GM12878 (cell line): ENCODE measurements around the gene LOXL3. TPM values are rescaled to one million over a fixed set of nuclear protein-coding genes. Genes with fewer than 3 reads are reported as not detected.

Experiments used
- BMI1 ChIP-seq: fragments of 450-650 bp; IDR thresholded peaks from 2 replicates; pipeline ENCODE4 v1.6.1; 2016; ENCODE audit warnings: mild to moderate bottlenecking, moderate library complexity, borderline replicate concordance
- EED ChIP-seq: sonication (generic); IDR thresholded peaks from 2 replicates; pipeline ENCODE4 v1.6.1; 2016; ENCODE audit warnings: antibody characterized with exemption, low read depth
- EP300 ChIP-seq, 2 experiments: fragments of 150-350 bp in 1 of 2; IDR thresholded peaks; 2 replicates each; pipeline ENCODE4 v1.6.1; 2011 to 2012; ENCODE audit warnings: low read depth in 2 of 2, low read length in 2 of 2, borderline replicate concordance in 1 of 2, improper control_type of control experiment in 1 of 2, inconsistent platforms in 1 of 2; ENCODE audit not compliant: control insufficient read depth in 1 of 2
- EZH2 ChIP-seq: IDR thresholded peaks from 2 replicates; pipeline ENCODE4 v1.6.1; 2012; ENCODE audit warnings: low read depth, mild to moderate bottlenecking, control low read depth, inconsistent platforms, low read length, borderline replicate concordance; ENCODE audit not compliant: control insufficient read depth
- MXI1 ChIP-seq: fragments of 150-350 bp; IDR thresholded peaks from 2 replicates; pipeline ENCODE4 v1.6.1; 2011; ENCODE audit warnings: low read depth, mild to moderate bottlenecking, inconsistent platforms, low read length, improper control_type of control experiment
- POLR2A ChIP-seq: IDR thresholded peaks from 2 replicates; pipeline ENCODE4 v1.6.1; 2011; ENCODE audit warnings: low read depth, mild to moderate bottlenecking, low read length
- TARDBP ChIP-seq: IDR thresholded peaks from 2 replicates; pipeline ENCODE4 v1.6.1; 2016; ENCODE audit warnings: borderline replicate concordance
- YBX1 ChIP-seq: fragments of 450-650 bp; IDR thresholded peaks from 2 replicates; pipeline ENCODE4 v1.6.1; 2016; ENCODE audit warnings: antibody characterized with exemption
- ZNF24 ChIP-seq: fragments of 450-650 bp; IDR thresholded peaks from 2 replicates; pipeline ENCODE4 v1.6.1; 2017; ENCODE audit warnings: antibody characterized with exemption, mild to moderate bottlenecking
- polyA plus RNA-seq, 11 experiments: library from polyadenylated mRNA; depleted of rRNA in 4 of 11; unstranded in 6 of 11; stranded (reverse) in 5 of 11; fragments of >200 nt; fragmentation: Nextera tagmentation in 4 of 11; fragmentation: Illumina TruSeq in 1 of 11; extraction: Ambion mirVana in 4 of 11; extraction: Trizol in 1 of 11; gene quantifications; 1 replicate in 1 of 11; 2 replicates in 10 of 11; pipeline versions ENCODE4 v1.2.1 to v1.2.3, GENCODE V29; 2011 to 2016; ENCODE audit warnings: inconsistent platforms in 2 of 11, missing spikeins in 2 of 11, low read depth in 1 of 11
- total RNA-seq, 4 experiments: library from RNA; depleted of rRNA in 3 of 4; stranded (reverse); fragments of >200 nt in 3 of 4; fragmentation: Illumina TruSeq in 1 of 4; extraction: Trizol in 1 of 4; gene quantifications; 2 replicates each; pipeline versions ENCODE4 v1.2.1 to v1.2.3, GENCODE V29; 2013 to 2021
- TF ChIP-seq, protein P1 (sequence below): fragments of 450-650 bp; IDR thresholded peaks from 2 replicates; pipeline ENCODE4 v1.6.1; 2016; ENCODE audit warnings: mild to moderate bottlenecking
- TF ChIP-seq, protein P2 (sequence below), 3 experiments: IDR thresholded peaks in 2 of 3; conservative IDR thresholded peaks in 1 of 3; 2 replicates each; pipeline ENCODE4 v1.5.1; 2011; ENCODE audit warnings: low read depth in 3 of 3, low read length in 3 of 3, mild to moderate bottlenecking in 3 of 3, control low read depth in 2 of 3, moderate library complexity in 2 of 3, inconsistent platforms in 1 of 3, mixed read lengths in 1 of 3; ENCODE audit not compliant: control insufficient read depth in 2 of 3, insufficient read depth in 1 of 3; ENCODE audit errors: extremely low read depth in 1 of 3
- TF ChIP-seq, protein P3 (sequence below): IDR thresholded peaks from 2 replicates; pipeline ENCODE4 v1.6.1; 2011; ENCODE audit warnings: borderline replicate concordance, low read depth, mild to moderate bottlenecking, moderate library complexity, low read length; ENCODE audit not compliant: insufficient read depth, poor library complexity, severe bottlenecking
- TF ChIP-seq, protein P4 (sequence below): IDR thresholded peaks from 2 replicates; pipeline ENCODE4 v1.6.1; 2011; ENCODE audit warnings: low read depth, mild to moderate bottlenecking, low read length, moderate library complexity, borderline replicate concordance; ENCODE audit errors: extremely low read depth
- TF ChIP-seq, protein P5 (sequence below): fragments of 450-650 bp; IDR thresholded peaks from 2 replicates; pipeline ENCODE4 v1.6.1; 2016; ENCODE audit warnings: mild to moderate bottlenecking, moderate library complexity, borderline replicate concordance
- TF ChIP-seq, protein P6 (sequence below): fragments of 450-650 bp; IDR thresholded peaks from 2 replicates; pipeline ENCODE4 v1.6.1; 2018; ENCODE audit warnings: borderline replicate concordance, mild to moderate bottlenecking; ENCODE audit not compliant: partially characterized antibody

LOXL3 gene
- total and polyA plus RNA-seq, 10 of the 15 experiments (the other 5 are each of a cell fraction or from before 2014, with no cell fraction given): 6.2 to 40.9 (median 23.3) TPM

DNA sequence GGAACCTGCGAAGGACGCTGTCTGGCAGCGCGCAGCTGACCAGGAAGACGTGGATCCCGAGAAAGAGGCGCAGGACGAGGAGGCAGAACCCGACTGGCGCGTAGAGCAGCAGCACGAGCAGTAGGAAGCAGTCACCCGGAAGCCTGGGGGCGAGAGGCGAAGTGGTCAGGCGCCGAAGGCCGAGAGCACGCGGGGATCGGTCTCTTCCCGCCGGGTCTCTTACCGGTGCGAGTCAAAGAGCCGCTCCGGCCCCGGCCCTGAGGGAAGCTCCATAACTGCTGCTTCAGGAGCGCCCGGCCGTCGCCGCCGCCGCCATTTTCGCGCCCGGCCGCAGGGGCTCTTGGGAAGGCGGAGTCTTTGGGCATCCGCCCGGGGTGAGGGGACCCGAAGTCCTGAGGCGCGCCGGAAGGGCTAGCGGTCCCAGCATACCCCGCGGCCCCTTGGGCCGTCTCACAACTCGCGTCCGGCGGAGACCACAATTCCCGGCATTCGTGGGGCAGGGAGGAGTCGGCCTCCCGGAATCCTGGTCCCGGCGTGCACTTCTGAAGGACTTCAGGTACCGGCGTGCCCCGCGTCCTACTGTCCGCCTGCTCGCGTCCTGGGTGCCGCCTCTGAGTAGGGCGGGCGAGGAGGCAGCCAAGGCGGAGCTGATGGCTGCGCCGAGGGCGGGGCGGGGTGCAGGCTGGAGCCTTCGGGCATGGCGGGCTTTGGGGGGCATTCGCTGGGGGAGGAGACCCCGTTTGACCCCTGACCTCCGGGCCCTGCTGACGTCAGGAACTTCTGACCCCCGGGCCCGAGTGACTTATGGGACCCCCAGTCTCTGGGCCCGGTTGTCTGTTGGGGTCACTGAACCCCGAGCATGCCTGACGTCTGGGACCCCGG lies 24.1 kb downstream of the LOXL3 start, which contains the start of the genes AUP1 and HTRA2 (continued):
- peak; percentile 67; the same call in 1 of the 2 replicates for TF ChIP-seq EED
- no peak for TF ChIP-seq ZNF24
- TF ChIP-seq, protein P1, sequence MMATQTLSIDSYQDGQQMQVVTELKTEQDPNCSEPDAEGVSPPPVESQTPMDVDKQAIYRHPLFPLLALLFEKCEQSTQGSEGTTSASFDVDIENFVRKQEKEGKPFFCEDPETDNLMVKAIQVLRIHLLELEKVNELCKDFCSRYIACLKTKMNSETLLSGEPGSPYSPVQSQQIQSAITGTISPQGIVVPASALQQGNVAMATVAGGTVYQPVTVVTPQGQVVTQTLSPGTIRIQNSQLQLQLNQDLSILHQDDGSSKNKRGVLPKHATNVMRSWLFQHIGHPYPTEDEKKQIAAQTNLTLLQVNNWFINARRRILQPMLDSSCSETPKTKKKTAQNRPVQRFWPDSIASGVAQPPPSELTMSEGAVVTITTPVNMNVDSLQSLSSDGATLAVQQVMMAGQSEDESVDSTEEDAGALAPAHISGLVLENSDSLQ: peak; percentile 10; the same call in 1 of the 2 replicates
- no peak for TF ChIP-seq YBX1
- TF ChIP-seq, protein P2, sequence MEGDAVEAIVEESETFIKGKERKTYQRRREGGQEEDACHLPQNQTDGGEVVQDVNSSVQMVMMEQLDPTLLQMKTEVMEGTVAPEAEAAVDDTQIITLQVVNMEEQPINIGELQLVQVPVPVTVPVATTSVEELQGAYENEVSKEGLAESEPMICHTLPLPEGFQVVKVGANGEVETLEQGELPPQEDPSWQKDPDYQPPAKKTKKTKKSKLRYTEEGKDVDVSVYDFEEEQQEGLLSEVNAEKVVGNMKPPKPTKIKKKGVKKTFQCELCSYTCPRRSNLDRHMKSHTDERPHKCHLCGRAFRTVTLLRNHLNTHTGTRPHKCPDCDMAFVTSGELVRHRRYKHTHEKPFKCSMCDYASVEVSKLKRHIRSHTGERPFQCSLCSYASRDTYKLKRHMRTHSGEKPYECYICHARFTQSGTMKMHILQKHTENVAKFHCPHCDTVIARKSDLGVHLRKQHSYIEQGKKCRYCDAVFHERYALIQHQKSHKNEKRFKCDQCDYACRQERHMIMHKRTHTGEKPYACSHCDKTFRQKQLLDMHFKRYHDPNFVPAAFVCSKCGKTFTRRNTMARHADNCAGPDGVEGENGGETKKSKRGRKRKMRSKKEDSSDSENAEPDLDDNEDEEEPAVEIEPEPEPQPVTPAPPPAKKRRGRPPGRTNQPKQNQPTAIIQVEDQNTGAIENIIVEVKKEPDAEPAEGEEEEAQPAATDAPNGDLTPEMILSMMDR (IDR thresholded peaks at IDR 0.05 in 2 of 3, conservative IDR thresholded peaks at IDR 0.05 in 1 of 3; ENCODE audit: control insufficient read depth in 2 of 3, extremely low read depth in 1 of 3, insufficient read depth in 1 of 3, low read depth in 3 of 3, low read length in 3 of 3): no peak
- no peak for TF ChIP-seq BMI1
- TF ChIP-seq, protein P3, sequence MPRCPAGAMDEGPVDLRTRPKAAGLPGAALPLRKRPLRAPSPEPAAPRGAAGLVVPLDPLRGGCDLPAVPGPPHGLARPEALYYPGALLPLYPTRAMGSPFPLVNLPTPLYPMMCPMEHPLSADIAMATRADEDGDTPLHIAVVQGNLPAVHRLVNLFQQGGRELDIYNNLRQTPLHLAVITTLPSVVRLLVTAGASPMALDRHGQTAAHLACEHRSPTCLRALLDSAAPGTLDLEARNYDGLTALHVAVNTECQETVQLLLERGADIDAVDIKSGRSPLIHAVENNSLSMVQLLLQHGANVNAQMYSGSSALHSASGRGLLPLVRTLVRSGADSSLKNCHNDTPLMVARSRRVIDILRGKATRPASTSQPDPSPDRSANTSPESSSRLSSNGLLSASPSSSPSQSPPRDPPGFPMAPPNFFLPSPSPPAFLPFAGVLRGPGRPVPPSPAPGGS: no peak
- TF ChIP-seq POLR2A: peak; percentile 84
- TF ChIP-seq, protein P4, sequence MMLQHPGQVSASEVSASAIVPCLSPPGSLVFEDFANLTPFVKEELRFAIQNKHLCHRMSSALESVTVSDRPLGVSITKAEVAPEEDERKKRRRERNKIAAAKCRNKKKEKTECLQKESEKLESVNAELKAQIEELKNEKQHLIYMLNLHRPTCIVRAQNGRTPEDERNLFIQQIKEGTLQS: peak; percentile 12; the same call in 1 of the 2 replicates
- TF ChIP-seq EP300 (IDR thresholded peaks at IDR 0.05; ENCODE audit: borderline replicate concordance in 1 of 2, control insufficient read depth in 1 of 2, low read depth in 2 of 2, low read length in 2 of 2): no peak
- TF ChIP-seq TARDBP: no peak
- TF ChIP-seq, protein P5, sequence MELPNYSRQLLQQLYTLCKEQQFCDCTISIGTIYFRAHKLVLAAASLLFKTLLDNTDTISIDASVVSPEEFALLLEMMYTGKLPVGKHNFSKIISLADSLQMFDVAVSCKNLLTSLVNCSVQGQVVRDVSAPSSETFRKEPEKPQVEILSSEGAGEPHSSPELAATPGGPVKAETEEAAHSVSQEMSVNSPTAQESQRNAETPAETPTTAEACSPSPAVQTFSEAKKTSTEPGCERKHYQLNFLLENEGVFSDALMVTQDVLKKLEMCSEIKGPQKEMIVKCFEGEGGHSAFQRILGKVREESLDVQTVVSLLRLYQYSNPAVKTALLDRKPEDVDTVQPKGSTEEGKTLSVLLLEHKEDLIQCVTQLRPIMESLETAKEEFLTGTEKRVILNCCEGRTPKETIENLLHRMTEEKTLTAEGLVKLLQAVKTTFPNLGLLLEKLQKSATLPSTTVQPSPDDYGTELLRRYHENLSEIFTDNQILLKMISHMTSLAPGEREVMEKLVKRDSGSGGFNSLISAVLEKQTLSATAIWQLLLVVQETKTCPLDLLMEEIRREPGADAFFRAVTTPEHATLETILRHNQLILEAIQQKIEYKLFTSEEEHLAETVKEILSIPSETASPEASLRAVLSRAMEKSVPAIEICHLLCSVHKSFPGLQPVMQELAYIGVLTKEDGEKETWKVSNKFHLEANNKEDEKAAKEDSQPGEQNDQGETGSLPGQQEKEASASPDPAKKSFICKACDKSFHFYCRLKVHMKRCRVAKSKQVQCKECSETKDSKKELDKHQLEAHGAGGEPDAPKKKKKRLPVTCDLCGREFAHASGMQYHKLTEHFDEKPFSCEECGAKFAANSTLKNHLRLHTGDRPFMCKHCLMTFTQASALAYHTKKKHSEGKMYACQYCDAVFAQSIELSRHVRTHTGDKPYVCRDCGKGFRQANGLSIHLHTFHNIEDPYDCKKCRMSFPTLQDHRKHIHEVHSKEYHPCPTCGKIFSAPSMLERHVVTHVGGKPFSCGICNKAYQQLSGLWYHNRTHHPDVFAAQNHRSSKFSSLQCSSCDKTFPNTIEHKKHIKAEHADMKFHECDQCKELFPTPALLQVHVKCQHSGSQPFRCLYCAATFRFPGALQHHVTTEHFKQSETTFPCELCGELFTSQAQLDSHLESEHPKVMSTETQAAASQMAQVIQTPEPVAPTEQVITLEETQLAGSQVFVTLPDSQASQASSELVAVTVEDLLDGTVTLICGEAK: peak; percentile 89
- no peak for TF ChIP-seq MXI1
- TF ChIP-seq, protein P6, sequence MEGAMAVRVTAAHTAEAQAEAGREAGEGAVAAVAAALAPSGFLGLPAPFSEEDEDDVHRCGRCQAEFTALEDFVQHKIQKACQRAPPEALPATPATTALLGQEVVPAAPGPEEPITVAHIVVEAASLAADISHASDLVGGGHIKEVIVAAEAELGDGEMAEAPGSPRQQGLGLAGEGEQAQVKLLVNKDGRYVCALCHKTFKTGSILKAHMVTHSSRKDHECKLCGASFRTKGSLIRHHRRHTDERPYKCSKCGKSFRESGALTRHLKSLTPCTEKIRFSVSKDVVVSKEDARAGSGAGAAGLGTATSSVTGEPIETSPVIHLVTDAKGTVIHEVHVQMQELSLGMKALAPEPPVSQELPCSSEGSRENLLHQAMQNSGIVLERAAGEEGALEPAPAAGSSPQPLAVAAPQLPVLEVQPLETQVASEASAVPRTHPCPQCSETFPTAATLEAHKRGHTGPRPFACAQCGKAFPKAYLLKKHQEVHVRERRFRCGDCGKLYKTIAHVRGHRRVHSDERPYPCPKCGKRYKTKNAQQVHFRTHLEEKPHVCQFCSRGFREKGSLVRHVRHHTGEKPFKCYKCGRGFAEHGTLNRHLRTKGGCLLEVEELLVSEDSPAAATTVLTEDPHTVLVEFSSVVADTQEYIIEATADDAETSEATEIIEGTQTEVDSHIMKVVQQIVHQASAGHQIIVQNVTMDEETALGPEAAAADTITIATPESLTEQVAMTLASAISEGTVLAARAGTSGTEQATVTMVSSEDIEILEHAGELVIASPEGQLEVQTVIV: peak; percentile 68
- no peak for TF ChIP-seq EZH2
